ENCODE results near the gene MORN4.

The MORN4 gene

DNA sequence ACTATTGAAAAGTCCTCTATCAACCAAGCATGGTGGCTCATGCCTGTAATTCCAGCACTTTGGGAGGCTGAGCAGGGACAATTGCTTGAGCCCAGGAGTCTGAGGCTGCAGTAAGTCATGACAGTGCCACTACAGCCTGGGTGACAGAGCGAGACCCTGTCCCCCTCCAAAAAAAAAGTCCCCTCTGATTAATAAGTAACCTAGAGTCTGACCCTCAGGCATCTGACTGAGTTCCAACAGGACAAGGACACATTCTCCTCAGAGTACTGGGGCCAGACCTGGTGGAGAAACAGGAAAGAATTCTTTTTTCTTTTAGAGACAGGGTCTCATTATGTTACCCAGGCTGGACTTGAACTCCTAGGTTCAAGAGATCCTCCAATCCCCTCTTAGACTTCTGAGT, 10.0 kb downstream of the MORN4 start:
- Histone ChIP-seq H2AFZ (ENCODE audit: low read length) (no peak overlapping the region), H3K36me3 (ENCODE audit: insufficient read depth, low read length) (no peaks in the 10 kb centered on the region), H3K4me2 (ENCODE audit: low read length) (no peak overlapping the region), H3K9me2 (ENCODE audit: low read depth, low read length) (no peaks in the 10 kb centered on the region), H3K27me3 (ENCODE audit: insufficient read depth, low read length) (no peaks in the 10 kb centered on the region), H3F3A (ENCODE audit: insufficient read depth, low read length) (no peaks in the 10 kb centered on the region), H3K9me3 (ENCODE audit: low read length) (no peaks in the 10 kb centered on the region), H4K20me1 (ENCODE audit: insufficient read depth, low read length) (no peaks in the 10 kb centered on the region), H3K79me2 (ENCODE audit: insufficient read depth, low read length) (no peaks in the 10 kb centered on the region), H3K27ac (ENCODE audit: low read depth, low read length, poor library complexity, severe bottlenecking) (no peak overlapping the region), H3K9ac (ENCODE audit: low read length) (no peak overlapping the region), H3K4me3 (ENCODE audit: low read depth, low read length, poor library complexity, severe bottlenecking) (no peak overlapping the region), H3K4me1 (ENCODE audit: insufficient read depth, low read length, severe bottlenecking) (no peaks in the 10 kb centered on the region)
- TF ChIP-seq, protein P1, sequence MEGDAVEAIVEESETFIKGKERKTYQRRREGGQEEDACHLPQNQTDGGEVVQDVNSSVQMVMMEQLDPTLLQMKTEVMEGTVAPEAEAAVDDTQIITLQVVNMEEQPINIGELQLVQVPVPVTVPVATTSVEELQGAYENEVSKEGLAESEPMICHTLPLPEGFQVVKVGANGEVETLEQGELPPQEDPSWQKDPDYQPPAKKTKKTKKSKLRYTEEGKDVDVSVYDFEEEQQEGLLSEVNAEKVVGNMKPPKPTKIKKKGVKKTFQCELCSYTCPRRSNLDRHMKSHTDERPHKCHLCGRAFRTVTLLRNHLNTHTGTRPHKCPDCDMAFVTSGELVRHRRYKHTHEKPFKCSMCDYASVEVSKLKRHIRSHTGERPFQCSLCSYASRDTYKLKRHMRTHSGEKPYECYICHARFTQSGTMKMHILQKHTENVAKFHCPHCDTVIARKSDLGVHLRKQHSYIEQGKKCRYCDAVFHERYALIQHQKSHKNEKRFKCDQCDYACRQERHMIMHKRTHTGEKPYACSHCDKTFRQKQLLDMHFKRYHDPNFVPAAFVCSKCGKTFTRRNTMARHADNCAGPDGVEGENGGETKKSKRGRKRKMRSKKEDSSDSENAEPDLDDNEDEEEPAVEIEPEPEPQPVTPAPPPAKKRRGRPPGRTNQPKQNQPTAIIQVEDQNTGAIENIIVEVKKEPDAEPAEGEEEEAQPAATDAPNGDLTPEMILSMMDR (IDR thresholded peaks at IDR 0.05; ENCODE audit: low read length) = no peak
- no peak for TF ChIP-seq EZH2 (IDR thresholded peaks at IDR 0.05; ENCODE audit: borderline replicate concordance, low read length)

GRCh38 chr10:97618733-97619132, 14.6 kb downstream of the MORN4 start:
- TF ChIP-seq EZH2 (IDR thresholded peaks at IDR 0.05; ENCODE audit: borderline replicate concordance, low read length) = no peak
- TF ChIP-seq, protein P1 (IDR thresholded peaks at IDR 0.05; ENCODE audit: low read length) = no peak
- no peaks in the 10 kb centered on the region for H3K4me1 ChIP-seq (ENCODE audit: insufficient read depth, low read length, severe bottlenecking)
- no peaks in the 10 kb centered on the region for H3K9me2 ChIP-seq (ENCODE audit: low read depth, low read length)
- H3F3A ChIP-seq (ENCODE audit: insufficient read depth, low read length) = no peaks in the 10 kb centered on the region
- H3K79me2 ChIP-seq (ENCODE audit: insufficient read depth, low read length) = no peaks in the 10 kb centered on the region
- H3K27ac ChIP-seq (ENCODE audit: low read depth, low read length, poor library complexity, severe bottlenecking) = no peak overlapping the region
- H2AFZ ChIP-seq (ENCODE audit: low read length) = no peak overlapping the region
- H3K4me2 ChIP-seq (ENCODE audit: low read length) = no peak overlapping the region
- H3K9ac ChIP-seq (ENCODE audit: low read length) = no peak overlapping the region
- no peaks in the 10 kb centered on the region for H3K36me3 ChIP-seq (ENCODE audit: insufficient read depth, low read length)
- H4K20me1 ChIP-seq (ENCODE audit: insufficient read depth, low read length) = no peaks in the 10 kb centered on the region
- no peaks in the 10 kb centered on the region for H3K27me3 ChIP-seq (ENCODE audit: insufficient read depth, low read length)
- H3K9me3 ChIP-seq (ENCODE audit: low read length) = no peaks in the 10 kb centered on the region
- no peak overlapping the region for H3K4me3 ChIP-seq (ENCODE audit: low read depth, low read length, poor library complexity, severe bottlenecking)

DNA sequence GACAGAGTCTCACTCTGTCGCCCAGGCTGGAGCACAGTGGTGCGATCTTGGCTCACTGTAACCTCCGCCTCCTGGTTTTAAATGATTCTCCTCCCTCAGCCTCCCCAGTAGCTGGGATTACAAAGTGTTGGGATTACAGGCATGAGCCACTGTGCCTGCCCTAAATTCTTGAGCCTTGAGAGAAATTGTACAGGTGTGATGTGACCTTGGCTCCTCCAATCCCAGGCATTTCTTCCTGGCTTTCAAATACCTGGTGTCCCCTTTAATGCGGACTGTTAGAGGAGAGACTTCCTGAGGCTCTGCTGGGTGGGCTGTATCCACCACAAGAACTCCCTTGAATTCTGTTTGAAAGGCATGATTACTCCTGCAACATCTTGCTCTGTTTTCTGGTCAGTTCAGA, 15.0 kb downstream of the MORN4 start:
- Histone ChIP-seq H3K9me2 (ENCODE audit: low read depth, low read length) (no peaks in the 10 kb centered on the region), H3K9me3 (ENCODE audit: low read length) (no peaks in the 10 kb centered on the region), H2AFZ (ENCODE audit: low read length) (no peak overlapping the region), H4K20me1 (ENCODE audit: insufficient read depth, low read length) (no peaks in the 10 kb centered on the region), H3K9ac (ENCODE audit: low read length) (no peak overlapping the region), H3K4me3 (ENCODE audit: low read depth, low read length, poor library complexity, severe bottlenecking) (no peak overlapping the region), H3K27me3 (ENCODE audit: insufficient read depth, low read length) (no peaks in the 10 kb centered on the region), H3K36me3 (ENCODE audit: insufficient read depth, low read length) (no peaks in the 10 kb centered on the region), H3K4me1 (ENCODE audit: insufficient read depth, low read length, severe bottlenecking) (no peaks in the 10 kb centered on the region), H3K27ac (ENCODE audit: low read depth, low read length, poor library complexity, severe bottlenecking) (no peak overlapping the region), H3K79me2 (ENCODE audit: insufficient read depth, low read length) (no peaks in the 10 kb centered on the region), H3F3A (ENCODE audit: insufficient read depth, low read length) (no peaks in the 10 kb centered on the region), H3K4me2 (ENCODE audit: low read length) (no peak overlapping the region)
- no peak for TF ChIP-seq EZH2 (IDR thresholded peaks at IDR 0.05; ENCODE audit: borderline replicate concordance, low read length)
- TF ChIP-seq, protein P1 (IDR thresholded peaks at IDR 0.05; ENCODE audit: low read length) = no peak
